ENCODE results near the gene ALKBH6.
"Not testable (repeated sequence)": the region's sequence is repeated elsewhere in the genome, so short reads cannot be mapped to it uniquely, and the experiment has no call there.

ALKBH6 gene

GRCh38 chr19:36014012-36014924 is at the start of gene ALKBH6:
Gene ALKBH6, minus strand, starts transcription at chr19:36014213. Its CDS starts 816 bp downstream, at chr19:36013397.
- DNase-seq = peak; percentile 98

GRCh38 chr19:36061367-36061766 is 47.4 kb upstream of the ALKBH6 start:
- no peak for DNase-seq

- no peak for DNase-seq
These were observed 46.4 kb upstream of the ALKBH6 start for GRCh38 chr19:36060430-36060829.

GRCh38 chr19:36059180-36059910 is 45.3 kb upstream of the ALKBH6 start:
- no peak for DNase-seq

- DNase-seq = no peak
These were observed 44.6 kb upstream of the ALKBH6 start for GRCh38 chr19:36058481-36059179.

- peak; percentile 92 for DNase-seq
These were observed 41.0 kb upstream of the ALKBH6 start, which contains the start of gene WDR62 for GRCh38 chr19:36054733-36055686. Gene WDR62, plus strand, starts transcription at chr19:36054897. Its CDS starts 75 bp downstream, at chr19:36054972.

- peak; percentile 100 for DNase-seq
These were observed 40.2 kb upstream of the ALKBH6 start, which contains the start of gene THAP8 for GRCh38 chr19:36054119-36054732. Gene THAP8, minus strand, starts transcription at chr19:36054285. Its CDS starts 68 bp downstream, at chr19:36054217.

GRCh38 chr19:36051637-36052036 is 37.6 kb upstream of the ALKBH6 start:
- DNase-seq = no peak

GRCh38 chr19:36051236-36051635 is 37.2 kb upstream of the ALKBH6 start:
- no peak for DNase-seq

GRCh38 chr19:36049080-36049698 is 35.2 kb upstream of the ALKBH6 start:
- DNase-seq = no peak

- no peak for DNase-seq
These were observed 33.8 kb upstream of the ALKBH6 start for GRCh38 chr19:36047835-36048234.

- no peak for DNase-seq
These were observed 32.5 kb upstream of the ALKBH6 start for GRCh38 chr19:36046443-36047050.

- no peak for DNase-seq
These were observed 29.9 kb upstream of the ALKBH6 start for GRCh38 chr19:36043952-36044351.

GRCh38 chr19:36041831-36042230 is 27.8 kb upstream of the ALKBH6 start:
- DNase-seq = no peak

- not testable (repeated sequence) for DNase-seq
These were observed 27.1 kb upstream of the ALKBH6 start for GRCh38 chr19:36041092-36041491.

GRCh38 chr19:36040495-36040894 is 26.5 kb upstream of the ALKBH6 start:
- DNase-seq = no peak

GRCh38 chr19:36032251-36033104 is 18.5 kb upstream of the ALKBH6 start, which contains the start of gene CLIP3:
Gene CLIP3, minus strand, starts transcription at chr19:36032873. Its CDS starts 516 bp downstream, at chr19:36032357.
- DNase-seq = peak; percentile 27

GRCh38 chr19:36031308-36031707 is 17.3 kb upstream of the ALKBH6 start:
- no peak for DNase-seq

Data from activated CD4-positive, alpha-beta T cell treated with anti-CD3 and anti-CD28 coated beads for 1 hour (primary cell).